Suprapubic skin (tissue), 4 donors: ENCODE measurements around the gene OR5B17.

ENCODE experiments used
- CTCF ChIP-seq, 2 donors: fragments of 200-600 bp in 1 of 2; fragments of 450-650 bp in 1 of 2; sonication (generic) in 1 of 2; IDR thresholded peaks; one replicate each; pipeline ENCODE4 v1.5.1; 2016 to 2019; ENCODE audit warnings: antibody characterized with exemption in 2 of 2, mild to moderate bottlenecking in 1 of 2, moderate library complexity in 1 of 2
- EP300 ChIP-seq: sonication (generic); formaldehyde crosslinking; IDR thresholded peaks from one replicate; pipeline ENCODE4 v1.6.1; 2017; ENCODE audit warnings: antibody characterized with exemption
- POLR2A ChIP-seq, 2 donors: fragments of 450-650 bp; IDR thresholded peaks; one replicate each; pipeline ENCODE4 v1.6.1; 2017; ENCODE audit warnings: antibody characterized with exemption in 2 of 2, mild to moderate bottlenecking in 2 of 2, moderate library complexity in 2 of 2
- POLR2AphosphoS5 ChIP-seq, 3 donors: sonication (generic); formaldehyde crosslinking; IDR thresholded peaks; one replicate each; pipeline ENCODE4 v1.6.1; 2017; ENCODE audit warnings: antibody characterized with exemption in 3 of 3

DNA sequence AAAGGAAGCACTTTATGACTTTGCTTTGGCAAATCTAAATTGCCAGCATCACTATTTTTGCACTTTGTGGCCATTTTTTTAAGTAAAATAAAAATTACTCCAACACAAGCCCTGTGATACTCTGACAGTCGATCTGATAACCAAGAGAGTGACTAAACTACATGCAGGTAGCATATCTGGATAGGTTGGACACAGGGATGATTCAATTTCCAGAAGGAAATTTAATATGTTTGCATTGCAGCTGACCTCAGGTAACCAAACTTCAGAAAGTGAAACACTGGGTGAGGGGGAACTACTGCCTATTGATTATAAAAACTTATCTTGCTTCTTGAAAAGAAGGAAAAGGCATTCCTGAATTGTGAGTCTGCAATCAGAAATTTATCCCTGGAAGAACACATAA, 33.9 kb upstream of the OR5B17 start:
- TF ChIP-seq CTCF (IDR thresholded peaks at IDR 0.05) (no peak), POLR2A (IDR thresholded peaks at IDR 0.05) (no peak), POLR2AphosphoS5 (IDR thresholded peaks at IDR 0.05) (no peak), EP300 (no peak)
